H1 (cell line): ENCODE data around the gene PDXDC1. TPM values are rescaled to one million over a fixed set of nuclear protein-coding genes. Genes with fewer than 3 reads are reported as not detected.
"Not testable (repeated sequence)": the region's sequence is repeated elsewhere in the genome, so short reads cannot be mapped to it uniquely, and the experiment has no call there.

Source experiments
- CTCF ChIA-PET: fragments of 300-600 bp; sonication (Branson Sonifier 250); formaldehyde crosslinking; loops from one replicate; lab custom pipeline; 2021; ENCODE audit not compliant: partially characterized antibody; lab: Charles Lee
- POLR2A ChIA-PET: fragments of 300-600 bp; sonication (Branson Sonifier 250); formaldehyde crosslinking; loops from one replicate; lab custom pipeline; 2021; ENCODE audit warnings: inconsistent platforms; ENCODE audit not compliant: partially characterized antibody; lab: Charles Lee
- DNase-seq, 2 experiments: peaks; one replicate each; pipeline versions ENCODE4 v3.0.0 to v3.0.0-alpha.2; 2010 to 2022; ENCODE audit warnings: low spot score in 2 of 2, low read depth in 1 of 2, mixed read lengths in 1 of 2
- FAIRE-seq: peaks from 2 replicates; lab custom pipeline; 2011; peaks lifted over from hg19 to GRCh38; lab: Jason Lieb, UNC
- H2AFZ ChIP-seq: 2 replicates; pipeline ENCODE4 v1.8.1; 2012; ENCODE audit warnings: low read length, inconsistent platforms
- H2AK5ac ChIP-seq: 2 replicates; pipeline ENCODE4 v1.6.1; 2013; ENCODE audit warnings: low read depth, low read length
- H2BK120ac ChIP-seq: replicated peaks from 2 replicates; pipeline ENCODE3; 2013; ENCODE audit warnings: low read depth, low read length, inconsistent platforms
- H2BK12ac ChIP-seq: 2 replicates; pipeline ENCODE4 v1.6.1; 2013; ENCODE audit warnings: low read depth, low read length
- H2BK15ac ChIP-seq: 2 replicates; pipeline ENCODE4 v1.6.1; 2013; ENCODE audit warnings: low read length
- H2BK20ac ChIP-seq: 2 replicates; pipeline ENCODE4 v1.6.1; 2013; ENCODE audit warnings: low read length
- H2BK5ac ChIP-seq: 2 replicates; pipeline ENCODE4 v1.6.1; 2013; ENCODE audit warnings: low read depth, low read length
- H3K14ac ChIP-seq: 2 replicates; pipeline ENCODE4 v1.6.1; 2013; ENCODE audit warnings: inconsistent platforms; ENCODE audit not compliant: insufficient read length
- H3K18ac ChIP-seq: 2 replicates; pipeline ENCODE4 v1.6.1; 2013; ENCODE audit warnings: low read length; ENCODE audit errors: extremely low read depth
- H3K23ac ChIP-seq: 2 replicates; pipeline ENCODE4 v1.6.1; 2013; ENCODE audit warnings: inconsistent platforms; ENCODE audit not compliant: insufficient read length
- H3K23me2 ChIP-seq: 2 replicates; pipeline ENCODE4 v1.6.1; 2013; ENCODE audit warnings: low read depth, low read length
- H3K27ac ChIP-seq: 2 replicates; pipeline ENCODE4 v1.6.1; 2011; ENCODE audit warnings: low read depth, low read length, inconsistent platforms
- H3K27me3 ChIP-seq, 4 experiments: replicated peaks in 1 of 4; 1 replicate in 1 of 4; 2 replicates in 3 of 4; pipeline versions ENCODE4 v1.6.1 to v1.8.1; 2011 to 2013; ENCODE audit warnings: low read length in 3 of 4, mild to moderate bottlenecking in 3 of 4, inconsistent platforms in 2 of 4, mixed read lengths in 2 of 4, moderate library complexity in 1 of 4; ENCODE audit not compliant: control insufficient read depth in 3 of 4, insufficient read depth in 3 of 4; ENCODE audit errors: extremely low read depth in 1 of 4
- H3K36me3 ChIP-seq, 4 experiments: 2 replicates each; pipeline versions ENCODE4 v1.6.1 to v1.8.1; 2011 to 2013; ENCODE audit warnings: mild to moderate bottlenecking in 4 of 4, low read length in 3 of 4, moderate library complexity in 2 of 4, control low read depth in 1 of 4, inconsistent platforms in 1 of 4; ENCODE audit not compliant: insufficient read depth in 4 of 4, control insufficient read depth in 2 of 4
- H3K4ac ChIP-seq: replicated peaks from 2 replicates; pipeline ENCODE3; 2013; ENCODE audit warnings: low read length, low read depth, mixed read lengths, inconsistent platforms; ENCODE audit not compliant: insufficient read length
- H3K4me1 ChIP-seq, 4 experiments: replicated peaks in 1 of 4; 1 replicate in 1 of 4; 2 replicates in 3 of 4; pipeline versions ENCODE4 v1.6.1 to v1.8.1; 2011 to 2013; ENCODE audit warnings: low read length in 3 of 4, inconsistent platforms in 2 of 4, mixed read lengths in 1 of 4; ENCODE audit not compliant: insufficient read depth in 4 of 4, control insufficient read depth in 3 of 4
- H3K4me2 ChIP-seq, 2 experiments: 2 replicates each; pipeline versions ENCODE4 v1.6.1 to v1.8.1; 2011 to 2013; ENCODE audit warnings: low read depth in 2 of 2, low read length in 2 of 2, control low read depth in 1 of 2, inconsistent platforms in 1 of 2, mild to moderate bottlenecking in 1 of 2; ENCODE audit not compliant: insufficient read depth in 1 of 2
- H3K4me3 ChIP-seq, 4 experiments: fragments of 200-600, 300-600 bp in 1 of 4; sonication (generic), shearing (Covaris generic), sonication (Bioruptor Twin) in 1 of 4; 2 replicates each; pipeline versions ENCODE4 v1.5.1 to v1.8.1; 2011 to 2016; ENCODE audit warnings: low read length in 4 of 4, low read depth in 3 of 4, control low read depth in 2 of 4, inconsistent platforms in 2 of 4, mild to moderate bottlenecking in 2 of 4, mixed read lengths in 1 of 4, moderate library complexity in 1 of 4; ENCODE audit not compliant: insufficient read depth in 2 of 4; ENCODE audit errors: extremely low read depth in 1 of 4
- H3K56ac ChIP-seq: replicated peaks from 2 replicates; pipeline ENCODE3; 2013; ENCODE audit warnings: low read depth, mild to moderate bottlenecking, mixed read lengths, low read length, inconsistent platforms; ENCODE audit not compliant: insufficient read length
- H3K79me1 ChIP-seq: 2 replicates; pipeline ENCODE4 v1.6.1; 2013; ENCODE audit warnings: low read depth, low read length, control low read depth
- H3K79me2 ChIP-seq, 2 experiments: 2 replicates each; pipeline versions ENCODE4 v1.6.1 to v1.8.1; 2012 to 2013; ENCODE audit warnings: low read length in 2 of 2, mild to moderate bottlenecking in 2 of 2, inconsistent platforms in 1 of 2; ENCODE audit not compliant: insufficient read depth in 2 of 2, control insufficient read depth in 1 of 2
- H3K9ac ChIP-seq, 4 experiments: replicated peaks in 1 of 4; 1 replicate in 1 of 4; 2 replicates in 3 of 4; pipeline versions ENCODE4 v1.6.1 to v1.8.1; 2011 to 2013; ENCODE audit warnings: low read depth in 3 of 4, low read length in 3 of 4, control low read depth in 2 of 4, mild to moderate bottlenecking in 2 of 4, moderate library complexity in 2 of 4, inconsistent platforms in 1 of 4; ENCODE audit errors: extremely low read depth in 1 of 4
- H3K9me3 ChIP-seq, 2 experiments: 2 replicates each; pipeline versions ENCODE4 v1.6.1 to v1.8.1; 2012 to 2013; ENCODE audit warnings: mild to moderate bottlenecking in 2 of 2, moderate library complexity in 2 of 2, control low read depth in 1 of 2, inconsistent platforms in 1 of 2, low read depth in 1 of 2, low read length in 1 of 2, mixed read lengths in 1 of 2; ENCODE audit not compliant: insufficient read depth in 2 of 2
- H4K20me1 ChIP-seq, 2 experiments: replicated peaks in 1 of 2; 2 replicates each; pipeline versions ENCODE3 to v1.8.1; 2011 to 2013; ENCODE audit warnings: inconsistent platforms in 2 of 2, low read length in 2 of 2, mild to moderate bottlenecking in 1 of 2; ENCODE audit not compliant: insufficient read depth in 2 of 2, control insufficient read depth in 1 of 2
- H4K5ac ChIP-seq: 2 replicates; pipeline ENCODE4 v1.6.1; 2013; ENCODE audit warnings: low read length, low read depth, mixed read lengths, inconsistent platforms; ENCODE audit not compliant: insufficient read length
- H4K8ac ChIP-seq: 2 replicates; pipeline ENCODE4 v1.8.0; 2013; ENCODE audit warnings: mild to moderate bottlenecking, moderate library complexity, low read length, inconsistent platforms; ENCODE audit not compliant: insufficient read depth; ENCODE audit errors: extremely low read depth
- H4K91ac ChIP-seq: replicated peaks from 2 replicates; pipeline ENCODE3; 2013; ENCODE audit warnings: low read length, mixed read lengths, inconsistent platforms; ENCODE audit not compliant: insufficient read length
- BACH1 ChIP-seq: IDR thresholded peaks from 2 replicates; pipeline ENCODE4 v1.6.1; 2012; ENCODE audit warnings: low read length, improper control_type of control experiment
- EGR1 ChIP-seq: IDR thresholded peaks from 2 replicates; pipeline ENCODE4 v1.6.1; 2011; ENCODE audit warnings: low read depth, low read length, borderline replicate concordance
- KDM4A ChIP-seq: IDR thresholded peaks from one replicate; pipeline ENCODE4 v1.7.1; 2012; ENCODE audit warnings: low read depth, mild to moderate bottlenecking, moderate library complexity, low read length, inconsistent platforms; ENCODE audit not compliant: severe bottlenecking
- MAX ChIP-seq: IDR thresholded peaks from 2 replicates; pipeline ENCODE4 v1.6.1; 2012; ENCODE audit warnings: inconsistent platforms
- POLR2A ChIP-seq, 2 experiments: IDR thresholded peaks; 1 replicate in 1 of 2; 2 replicates in 1 of 2; pipeline ENCODE4 v1.6.1; 2011; ENCODE audit warnings: low read depth in 2 of 2, low read length in 2 of 2, mild to moderate bottlenecking in 2 of 2; ENCODE audit errors: control extremely low read depth in 1 of 2
- SP1 ChIP-seq: IDR thresholded peaks from 2 replicates; pipeline ENCODE4 v1.6.1; 2011; ENCODE audit warnings: low read depth, low read length
- TAF1 ChIP-seq: IDR thresholded peaks from 2 replicates; pipeline ENCODE4 v1.6.1; 2011; ENCODE audit warnings: mild to moderate bottlenecking, low read depth, low read length
- TBP ChIP-seq: IDR thresholded peaks from 2 replicates; pipeline ENCODE4 v1.6.1; 2011; ENCODE audit warnings: low read depth, low read length, improper control_type of control experiment
- WGBS, 2 experiments: shearing (Covaris generic) in 1 of 2; methylation state at CpG; one replicate each; pipeline versions ENCODE4 v1.1.6 to v1.1.7; 2013 to 2015; ENCODE audit warnings: low lambda C conversion rate in 2 of 2, mixed read lengths in 2 of 2, inconsistent platforms in 1 of 2, low coverage in 1 of 2, missing lambda C conversion rate in 1 of 2; ENCODE audit not compliant: insufficient replicate concordance in 2 of 2, insufficient coverage in 1 of 2, insufficient read length in 1 of 2; ENCODE audit errors: extremely low coverage in 1 of 2, missing lambda C conversion rate in 1 of 2; 5-methylcytosine and 5-hydroxymethylcytosine counted together
- polyA plus RNA-seq, 7 experiments: library from polyadenylated mRNA; depleted of rRNA in 3 of 7; stranded (reverse) in 5 of 7; unstranded in 2 of 7; fragments of >200 nt in 5 of 7; fragments of 200-250 nt in 2 of 7; gene quantifications; 1 replicate in 5 of 7; 2 replicates in 1 of 7; 4 replicates in 1 of 7; pipeline versions ENCODE4 v1.2.1 to v1.2.3, GENCODE V29; 2011 to 2013; ENCODE audit warnings: missing spikeins in 2 of 7, mixed read lengths in 2 of 7
- total RNA-seq: library from RNA; stranded (reverse); fragmentation: NEBNext Ultra II Directional; extraction: Animal tissue kit (Norgen Biotek cat#: 25700); gene quantifications from 2 replicates; pipeline ENCODE4 v1.2.1, GENCODE V29; 2021

PDXDC1 gene
- total and polyA plus RNA-seq, 2 of the 8 experiments (the other 6 are each of a cell fraction or from before 2014, with no cell fraction given), result 56.6 to 118 TPM

- H2BK120ac ChIP-seq, H3K79me1 ChIP-seq, H4K91ac ChIP-seq, FAIRE-seq, H3K36me3 ChIP-seq: not testable (repeated sequence)
- TF ChIP-seq BACH1, result peak; percentile 57
- peak; percentile 89 for TF ChIP-seq EGR1
- 0 out of 2 replicates have a peak, but pooled peaks have one; percentile 20 for TF ChIP-seq SP1
- TF ChIP-seq TBP, result peak; percentile 29; the same call in 1 of the 2 replicates
- TF ChIP-seq KDM4A, result peak; percentile 64
- TF ChIP-seq TAF1, result peak; percentile 53; the same call in 1 of the 2 replicates
- TF ChIP-seq POLR2A (IDR thresholded peaks at IDR 0.05; ENCODE audit: control extremely low read depth in 1 of 2, low read depth in 2 of 2, low read length in 2 of 2), result peak in 1 of 2 experiments; percentile 50; a peak in 2 of 3 replicates
- peak; percentile 33; the same call in 1 of the 2 replicates for TF ChIP-seq MAX
- TF ChIP-seq, all 59 proteins: peak for 8; not testable (repeated sequence) for 51
- H3K27me3 ChIP-seq, H4K20me1 ChIP-seq, H3K4ac ChIP-seq, H2BK20ac ChIP-seq, H3K4me1 ChIP-seq, CTCF ChIA-PET, H3K56ac ChIP-seq, H2AFZ ChIP-seq, POLR2A ChIA-PET, H3K14ac ChIP-seq, H3K27ac ChIP-seq, H3K9me3 ChIP-seq, H2BK12ac ChIP-seq, H2AK5ac ChIP-seq, H4K8ac ChIP-seq, H2BK15ac ChIP-seq, H4K5ac ChIP-seq, H3K23ac ChIP-seq, H3K23me2 ChIP-seq, H2BK5ac ChIP-seq: not testable (repeated sequence)
- DNase-seq, result peak; percentile 70 to 81
- Histone ChIP-seq H3K9ac (peak overlapping the region in 3 of 4 experiments; percentile 37 to 79 (median 40); a peak in 3 of 7 replicates), H3K18ac (0 out of 2 replicates have a peak overlapping the region, but pooled peaks have one; percentile 32), H3K4me2 (peak overlapping the region; percentile 38 to 54; a peak in 2 of 4 replicates), H3K79me2 (peaks cover 0 to 11% of the 10 kb centered on the region in 2 experiments; a peak in 1 of 4 replicates), H3K4me3 (peak overlapping the region; percentile 24 to 62 (median 40))
- 2% methylated on average over 44 of the region's 80 CpGs; no CpG with 5 or more reads in 1 of the 2 experiments for WGBS, 2 experiments
Observed at GRCh38 chr16:15154650-15155562, 180.1 kb downstream of the PDXDC1 start.
